Suprapubic skin (tissue), 3 donors: Measurements from ENCODE around the gene RBM8A.

ENCODE experiments used
- POLR2A ChIP-seq, 2 donors: fragments of 450-650 bp; IDR thresholded peaks; one replicate each; pipeline ENCODE4 v1.6.1; 2017; ENCODE audit warnings: antibody characterized with exemption in 2 of 2, mild to moderate bottlenecking in 2 of 2, moderate library complexity in 2 of 2
- TF ChIP-seq, protein P1 (sequence below), 2 donors: fragments of 200-600 bp in 1 of 2; fragments of 450-650 bp in 1 of 2; sonication (generic) in 1 of 2; IDR thresholded peaks; one replicate each; pipeline ENCODE4 v1.5.1; 2016 to 2019; ENCODE audit warnings: antibody characterized with exemption in 2 of 2, mild to moderate bottlenecking in 1 of 2, moderate library complexity in 1 of 2

DNA sequence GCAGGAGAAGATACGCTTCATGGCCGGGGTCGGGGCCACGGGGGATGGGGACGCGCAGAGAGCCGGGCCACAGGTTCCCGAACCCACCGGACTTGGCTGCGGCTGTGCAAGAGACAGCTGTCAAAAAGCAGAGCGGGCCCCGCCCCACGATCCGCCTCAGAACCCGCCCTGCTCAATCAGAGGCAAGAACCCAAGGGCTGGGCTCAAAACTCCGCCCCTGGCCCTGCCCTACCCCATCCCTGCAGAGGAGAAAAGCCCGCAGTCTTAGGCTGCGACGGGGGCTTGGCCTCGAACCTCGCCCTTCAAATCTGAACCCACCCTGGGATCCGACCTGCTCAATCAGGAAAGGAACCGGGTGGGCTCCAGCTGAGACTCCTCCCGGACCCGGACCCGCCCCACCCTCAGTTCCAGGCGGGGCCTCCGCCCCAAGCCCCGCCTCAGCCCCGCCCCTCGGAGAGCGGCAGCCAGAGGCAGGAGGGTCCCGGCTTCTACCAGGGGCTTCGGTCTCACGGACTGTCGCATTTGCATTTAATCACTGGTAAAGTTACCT is 41.5 kb downstream of the RBM8A start, which contains the start of gene ANKRD35:
- TF ChIP-seq POLR2A (IDR thresholded peaks at IDR 0.05), result no peak
- TF ChIP-seq, protein P1, sequence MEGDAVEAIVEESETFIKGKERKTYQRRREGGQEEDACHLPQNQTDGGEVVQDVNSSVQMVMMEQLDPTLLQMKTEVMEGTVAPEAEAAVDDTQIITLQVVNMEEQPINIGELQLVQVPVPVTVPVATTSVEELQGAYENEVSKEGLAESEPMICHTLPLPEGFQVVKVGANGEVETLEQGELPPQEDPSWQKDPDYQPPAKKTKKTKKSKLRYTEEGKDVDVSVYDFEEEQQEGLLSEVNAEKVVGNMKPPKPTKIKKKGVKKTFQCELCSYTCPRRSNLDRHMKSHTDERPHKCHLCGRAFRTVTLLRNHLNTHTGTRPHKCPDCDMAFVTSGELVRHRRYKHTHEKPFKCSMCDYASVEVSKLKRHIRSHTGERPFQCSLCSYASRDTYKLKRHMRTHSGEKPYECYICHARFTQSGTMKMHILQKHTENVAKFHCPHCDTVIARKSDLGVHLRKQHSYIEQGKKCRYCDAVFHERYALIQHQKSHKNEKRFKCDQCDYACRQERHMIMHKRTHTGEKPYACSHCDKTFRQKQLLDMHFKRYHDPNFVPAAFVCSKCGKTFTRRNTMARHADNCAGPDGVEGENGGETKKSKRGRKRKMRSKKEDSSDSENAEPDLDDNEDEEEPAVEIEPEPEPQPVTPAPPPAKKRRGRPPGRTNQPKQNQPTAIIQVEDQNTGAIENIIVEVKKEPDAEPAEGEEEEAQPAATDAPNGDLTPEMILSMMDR (IDR thresholded peaks at IDR 0.05), result no peak
